Neural crest cell (in vitro differentiated cells): Measurements from ENCODE around the gene MMEL1. TPM values are rescaled to one million over a fixed set of nuclear protein-coding genes. Genes with fewer than 3 reads are reported as not detected.

Source experiments
- DNase-seq: peaks from one replicate; pipeline ENCODE4 v3.0.0; 2021; ENCODE audit warnings: low read depth, mixed read lengths, low spot score
- H3K27ac Mint-ChIP-seq: one replicate; pipeline ENCODE4 v1.8.0; 2021; ENCODE audit warnings: mild to moderate bottlenecking, mixed read lengths; ENCODE audit not compliant: unreplicated experiment
- H3K27me3 Mint-ChIP-seq: 2 replicates; pipeline ENCODE4 v1.8.0; 2021; ENCODE audit warnings: low read depth, mild to moderate bottlenecking, mixed read lengths
- H3K36me3 Mint-ChIP-seq: 2 replicates; pipeline ENCODE4 v1.8.0; 2021; ENCODE audit warnings: low read depth, mild to moderate bottlenecking, mixed read lengths
- H3K4me1 Mint-ChIP-seq: 2 replicates; pipeline ENCODE4 v1.8.0; 2021; ENCODE audit warnings: mixed read lengths
- H3K4me3 Mint-ChIP-seq: one replicate; pipeline ENCODE4 v1.8.0; 2021; ENCODE audit warnings: mild to moderate bottlenecking, mixed read lengths
- H3K9me3 Mint-ChIP-seq: 2 replicates; pipeline ENCODE4 v1.8.0; 2021; ENCODE audit warnings: mixed read lengths
- total RNA-seq: library from RNA; stranded (reverse); gene quantifications from 2 replicates; pipeline ENCODE4 v1.2.1, GENCODE V29; 2021
- TF ChIP-seq, protein P1 (sequence below): fragments of 200-600 bp; sonication (generic); conservative IDR thresholded peaks from 2 replicates; pipeline ENCODE4 v1.5.0; 2021; ENCODE audit warnings: antibody characterized with exemption, mild to moderate bottlenecking

Gene MMEL1
- total RNA-seq, 1 donor from 2014 or later = 0.51 TPM

DNA sequence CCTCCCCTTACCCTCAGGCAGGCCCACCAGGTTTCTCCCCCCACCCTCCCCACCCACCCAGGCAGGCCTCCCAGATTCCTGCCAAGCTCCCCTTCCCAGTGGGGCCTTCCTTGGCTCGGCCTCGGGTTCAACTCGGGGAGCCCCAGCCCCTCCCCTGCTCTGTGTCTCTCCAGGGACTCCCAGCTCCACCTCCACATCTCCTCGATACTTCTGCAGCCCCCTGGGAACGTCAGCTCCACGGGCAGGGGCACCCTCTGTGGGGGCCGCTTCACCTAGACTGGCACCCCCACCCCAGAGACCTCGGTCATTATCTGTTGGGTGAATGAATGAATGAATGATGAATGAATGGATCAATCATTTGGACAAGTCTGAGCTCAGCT, 775 bp downstream of the MMEL1 start:
- H3K27me3 Mint-ChIP-seq = peaks cover 47% of the 10 kb centered on the region
- TF ChIP-seq, protein P1, sequence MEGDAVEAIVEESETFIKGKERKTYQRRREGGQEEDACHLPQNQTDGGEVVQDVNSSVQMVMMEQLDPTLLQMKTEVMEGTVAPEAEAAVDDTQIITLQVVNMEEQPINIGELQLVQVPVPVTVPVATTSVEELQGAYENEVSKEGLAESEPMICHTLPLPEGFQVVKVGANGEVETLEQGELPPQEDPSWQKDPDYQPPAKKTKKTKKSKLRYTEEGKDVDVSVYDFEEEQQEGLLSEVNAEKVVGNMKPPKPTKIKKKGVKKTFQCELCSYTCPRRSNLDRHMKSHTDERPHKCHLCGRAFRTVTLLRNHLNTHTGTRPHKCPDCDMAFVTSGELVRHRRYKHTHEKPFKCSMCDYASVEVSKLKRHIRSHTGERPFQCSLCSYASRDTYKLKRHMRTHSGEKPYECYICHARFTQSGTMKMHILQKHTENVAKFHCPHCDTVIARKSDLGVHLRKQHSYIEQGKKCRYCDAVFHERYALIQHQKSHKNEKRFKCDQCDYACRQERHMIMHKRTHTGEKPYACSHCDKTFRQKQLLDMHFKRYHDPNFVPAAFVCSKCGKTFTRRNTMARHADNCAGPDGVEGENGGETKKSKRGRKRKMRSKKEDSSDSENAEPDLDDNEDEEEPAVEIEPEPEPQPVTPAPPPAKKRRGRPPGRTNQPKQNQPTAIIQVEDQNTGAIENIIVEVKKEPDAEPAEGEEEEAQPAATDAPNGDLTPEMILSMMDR = no peak
- H3K36me3 Mint-ChIP-seq = peaks cover 3% of the 10 kb centered on the region
- peaks cover 14% of the 10 kb centered on the region for H3K9me3 Mint-ChIP-seq
- no peak overlapping the region for H3K27ac Mint-ChIP-seq
- peaks cover 4% of the 10 kb centered on the region for H3K4me1 Mint-ChIP-seq
- DNase-seq = no peak
- H3K4me3 Mint-ChIP-seq = no peak overlapping the region

DNA sequence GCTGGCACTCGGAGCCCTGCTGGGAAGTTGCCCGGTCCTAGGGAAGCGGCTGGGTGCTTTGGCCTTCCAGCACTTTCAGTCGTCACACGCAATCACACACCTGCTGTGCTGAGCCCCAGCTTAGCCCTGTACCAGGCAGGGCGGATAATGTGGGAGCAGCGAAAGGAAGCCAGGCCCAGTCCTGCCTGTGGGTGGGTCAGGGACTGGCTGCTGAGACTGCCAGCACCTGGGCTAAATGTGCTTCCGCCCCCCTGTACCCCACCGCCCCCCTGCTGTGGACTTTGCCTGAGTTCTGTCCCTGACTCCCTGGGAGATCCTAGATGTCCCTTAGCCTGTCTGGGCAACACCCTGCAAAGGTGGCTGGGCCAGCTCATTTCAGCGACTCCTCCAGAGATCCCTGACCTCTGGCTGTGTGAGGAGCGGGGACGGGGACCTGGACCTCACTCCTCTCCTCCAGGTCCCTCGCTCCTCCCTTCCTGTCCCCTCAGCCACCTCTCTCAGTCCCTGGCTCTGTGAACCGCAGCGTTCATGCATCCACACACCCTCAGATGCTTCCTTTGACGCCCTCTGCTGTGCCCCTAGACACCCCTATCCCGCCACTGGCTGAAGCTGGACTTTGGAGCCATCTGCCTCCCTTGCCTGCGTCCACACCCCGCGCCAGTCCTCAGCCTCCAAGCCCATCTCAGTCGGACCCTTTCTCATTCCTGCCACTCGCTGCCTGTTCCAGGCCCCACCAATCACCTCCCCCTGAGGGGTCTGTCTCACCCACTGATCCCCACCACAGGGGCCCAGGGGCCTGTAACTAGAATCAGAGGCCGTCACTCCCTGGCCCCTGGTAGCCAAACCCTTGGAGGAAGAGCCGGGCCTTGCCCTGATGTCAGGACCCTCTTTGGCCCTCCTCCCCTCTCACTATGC, 1.4 kb downstream of the MMEL1 start:
- peaks cover 4% of the 10 kb centered on the region for H3K4me1 Mint-ChIP-seq
- TF ChIP-seq, protein P1 = no peak
- H3K9me3 Mint-ChIP-seq = peaks cover 10% of the 10 kb centered on the region
- peak overlapping the region; percentile 19 for H3K27ac Mint-ChIP-seq
- H3K27me3 Mint-ChIP-seq = peaks cover 54% of the 10 kb centered on the region
- no peak overlapping the region for H3K4me3 Mint-ChIP-seq
- no peaks in the 10 kb centered on the region for H3K36me3 Mint-ChIP-seq
- DNase-seq = no peak

DNA sequence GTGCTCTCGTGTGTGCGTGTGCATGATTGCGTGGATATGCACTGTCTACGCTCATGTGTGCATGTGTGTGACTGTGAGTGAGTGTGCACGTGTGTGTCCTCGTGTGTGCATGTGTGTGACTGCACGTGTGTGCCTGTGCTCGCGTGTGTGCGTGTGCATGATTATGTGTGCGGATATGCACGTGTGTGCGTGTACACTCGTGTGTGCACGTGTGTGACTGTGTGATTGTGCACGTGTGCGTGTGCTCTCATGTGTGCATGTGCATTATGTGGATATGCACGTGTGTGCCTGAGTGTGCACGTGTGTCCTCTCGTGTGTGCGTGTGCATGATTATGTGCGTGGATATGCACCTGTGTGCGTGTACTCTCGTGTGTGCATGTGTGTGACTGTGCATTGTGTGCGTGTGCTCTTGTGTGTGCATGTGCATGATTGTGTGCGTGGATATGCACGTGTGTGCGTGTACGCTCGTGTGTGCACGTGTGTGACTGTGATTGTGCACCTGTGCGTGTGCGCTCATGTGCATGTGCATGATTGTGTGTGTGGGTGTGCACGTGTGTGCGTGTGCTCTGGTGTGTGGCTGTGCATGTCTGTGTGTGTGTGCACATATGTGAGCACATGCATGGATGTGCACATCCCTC, 2.2 kb downstream of the MMEL1 start:
- Mint-ChIP-seq H3K36me3 (no peaks in the 10 kb centered on the region), H3K27ac (peak overlapping the region; percentile 62), H3K4me1 (peaks cover 4% of the 10 kb centered on the region), H3K4me3 (no peak overlapping the region), H3K27me3 (peaks cover 56% of the 10 kb centered on the region), H3K9me3 (peaks cover 5% of the 10 kb centered on the region)
- DNase-seq = no peak
- TF ChIP-seq, protein P1 = no peak

DNA sequence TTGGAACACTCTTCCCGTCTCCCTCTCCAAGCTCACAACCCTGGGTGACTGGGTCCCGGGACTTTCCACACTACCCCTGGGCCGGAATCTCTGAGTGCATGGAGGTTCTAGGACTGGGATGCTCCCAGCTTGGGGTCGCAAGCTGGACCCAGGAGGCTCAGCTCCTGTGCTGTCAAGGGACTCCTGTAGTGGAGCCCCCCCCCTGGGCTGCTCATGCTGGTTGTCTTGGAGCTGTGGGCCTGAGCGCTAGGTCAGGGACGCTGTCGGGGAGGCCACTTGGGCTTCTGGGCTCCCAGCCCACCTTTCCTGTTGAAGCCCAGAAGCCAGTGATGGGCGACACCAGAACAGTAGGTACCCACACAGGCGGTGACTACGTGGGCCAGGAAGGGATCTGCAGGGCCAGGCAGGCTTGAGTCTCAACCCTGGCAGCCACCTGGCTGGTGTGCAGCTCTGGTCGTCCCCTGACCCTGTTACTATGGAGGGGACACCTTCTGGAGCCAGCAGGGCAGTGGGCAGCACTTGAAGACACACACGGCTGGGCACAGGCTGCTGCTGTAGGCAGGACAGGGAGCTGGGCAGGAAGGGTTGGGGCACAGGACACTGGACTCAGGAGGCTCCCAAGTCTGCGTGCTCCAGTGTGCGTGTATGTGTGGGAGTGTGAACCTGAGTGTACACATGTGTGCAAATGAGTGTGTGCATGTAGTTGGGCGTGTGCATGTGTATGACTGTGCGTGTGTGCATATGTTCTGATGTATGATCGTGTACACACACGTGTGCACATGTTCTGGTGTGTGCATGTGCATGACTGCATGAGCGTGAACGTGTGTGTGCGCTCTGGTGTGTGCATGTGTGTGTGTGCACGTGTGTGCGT, 3.0 kb downstream of the MMEL1 start:
- Mint-ChIP-seq H3K36me3 (no peaks in the 10 kb centered on the region), H3K4me3 (peak overlapping the region; percentile 19), H3K27ac (peak overlapping the region; percentile 62), H3K9me3 (peaks cover 5% of the 10 kb centered on the region), H3K27me3 (peaks cover 63% of the 10 kb centered on the region), H3K4me1 (peaks cover 4% of the 10 kb centered on the region)
- TF ChIP-seq, protein P1 = no peak
- DNase-seq = no peak

DNA sequence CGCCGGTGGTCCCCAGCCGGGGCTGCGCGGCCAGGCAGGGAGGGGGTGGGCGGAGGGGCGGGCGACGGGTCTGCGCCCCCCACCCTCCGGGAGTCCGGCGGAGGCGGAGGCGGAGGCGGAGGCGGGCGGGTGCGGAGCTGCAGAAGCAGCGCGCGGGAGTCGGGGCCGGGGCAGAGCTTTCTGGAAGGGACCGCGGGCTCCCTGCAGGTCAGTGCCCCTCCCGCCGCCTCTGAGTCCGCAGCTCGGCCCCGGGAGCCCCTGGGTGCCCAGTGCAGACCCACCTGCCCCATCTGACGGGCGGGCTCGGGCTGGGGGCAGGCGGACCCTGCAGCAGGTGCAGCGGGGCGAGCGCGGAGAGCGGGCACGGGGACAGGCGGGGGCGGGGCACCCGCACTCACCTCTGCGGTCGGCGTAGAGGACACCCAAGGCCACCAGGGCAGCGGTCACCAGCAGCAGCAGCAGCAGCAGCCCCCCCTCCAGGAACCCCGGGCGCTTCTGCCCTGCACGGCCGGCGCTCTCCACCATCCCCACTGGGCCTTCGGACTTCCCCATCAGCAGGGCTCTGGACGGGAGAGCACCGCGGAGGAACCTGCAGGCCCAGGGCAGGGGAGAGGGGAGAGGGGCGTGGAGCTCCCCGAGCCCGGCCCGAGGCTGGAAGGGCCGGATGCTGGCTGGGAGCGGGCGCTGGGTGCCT, 3.7 kb downstream of the MMEL1 start:
- no peaks in the 10 kb centered on the region for H3K36me3 Mint-ChIP-seq
- no peak for DNase-seq
- peaks cover 5% of the 10 kb centered on the region for H3K9me3 Mint-ChIP-seq
- TF ChIP-seq, protein P1 = no peak
- peaks cover 69% of the 10 kb centered on the region for H3K27me3 Mint-ChIP-seq
- H3K4me3 Mint-ChIP-seq = no peak overlapping the region
- peaks cover 4% of the 10 kb centered on the region for H3K4me1 Mint-ChIP-seq
- H3K27ac Mint-ChIP-seq = no peak overlapping the region
